Cortex of kidney (tissue), 1 donor: ENCODE results near the gene CEBPZ.
"Not testable (repeated sequence)": the region's sequence is repeated elsewhere in the genome, so short reads cannot be mapped to it uniquely, and the experiment has no call there.

ENCODE experiments used
- DNase-seq: peaks from one replicate; lab custom pipeline; 2025; lab: John Stamatoyannopoulos, UW

The CEBPZ gene, protein sequence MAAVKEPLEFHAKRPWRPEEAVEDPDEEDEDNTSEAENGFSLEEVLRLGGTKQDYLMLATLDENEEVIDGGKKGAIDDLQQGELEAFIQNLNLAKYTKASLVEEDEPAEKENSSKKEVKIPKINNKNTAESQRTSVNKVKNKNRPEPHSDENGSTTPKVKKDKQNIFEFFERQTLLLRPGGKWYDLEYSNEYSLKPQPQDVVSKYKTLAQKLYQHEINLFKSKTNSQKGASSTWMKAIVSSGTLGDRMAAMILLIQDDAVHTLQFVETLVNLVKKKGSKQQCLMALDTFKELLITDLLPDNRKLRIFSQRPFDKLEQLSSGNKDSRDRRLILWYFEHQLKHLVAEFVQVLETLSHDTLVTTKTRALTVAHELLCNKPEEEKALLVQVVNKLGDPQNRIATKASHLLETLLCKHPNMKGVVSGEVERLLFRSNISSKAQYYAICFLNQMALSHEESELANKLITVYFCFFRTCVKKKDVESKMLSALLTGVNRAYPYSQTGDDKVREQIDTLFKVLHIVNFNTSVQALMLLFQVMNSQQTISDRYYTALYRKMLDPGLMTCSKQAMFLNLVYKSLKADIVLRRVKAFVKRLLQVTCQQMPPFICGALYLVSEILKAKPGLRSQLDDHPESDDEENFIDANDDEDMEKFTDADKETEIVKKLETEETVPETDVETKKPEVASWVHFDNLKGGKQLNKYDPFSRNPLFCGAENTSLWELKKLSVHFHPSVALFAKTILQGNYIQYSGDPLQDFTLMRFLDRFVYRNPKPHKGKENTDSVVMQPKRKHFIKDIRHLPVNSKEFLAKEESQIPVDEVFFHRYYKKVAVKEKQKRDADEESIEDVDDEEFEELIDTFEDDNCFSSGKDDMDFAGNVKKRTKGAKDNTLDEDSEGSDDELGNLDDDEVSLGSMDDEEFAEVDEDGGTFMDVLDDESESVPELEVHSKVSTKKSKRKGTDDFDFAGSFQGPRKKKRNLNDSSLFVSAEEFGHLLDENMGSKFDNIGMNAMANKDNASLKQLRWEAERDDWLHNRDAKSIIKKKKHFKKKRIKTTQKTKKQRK

DNA sequence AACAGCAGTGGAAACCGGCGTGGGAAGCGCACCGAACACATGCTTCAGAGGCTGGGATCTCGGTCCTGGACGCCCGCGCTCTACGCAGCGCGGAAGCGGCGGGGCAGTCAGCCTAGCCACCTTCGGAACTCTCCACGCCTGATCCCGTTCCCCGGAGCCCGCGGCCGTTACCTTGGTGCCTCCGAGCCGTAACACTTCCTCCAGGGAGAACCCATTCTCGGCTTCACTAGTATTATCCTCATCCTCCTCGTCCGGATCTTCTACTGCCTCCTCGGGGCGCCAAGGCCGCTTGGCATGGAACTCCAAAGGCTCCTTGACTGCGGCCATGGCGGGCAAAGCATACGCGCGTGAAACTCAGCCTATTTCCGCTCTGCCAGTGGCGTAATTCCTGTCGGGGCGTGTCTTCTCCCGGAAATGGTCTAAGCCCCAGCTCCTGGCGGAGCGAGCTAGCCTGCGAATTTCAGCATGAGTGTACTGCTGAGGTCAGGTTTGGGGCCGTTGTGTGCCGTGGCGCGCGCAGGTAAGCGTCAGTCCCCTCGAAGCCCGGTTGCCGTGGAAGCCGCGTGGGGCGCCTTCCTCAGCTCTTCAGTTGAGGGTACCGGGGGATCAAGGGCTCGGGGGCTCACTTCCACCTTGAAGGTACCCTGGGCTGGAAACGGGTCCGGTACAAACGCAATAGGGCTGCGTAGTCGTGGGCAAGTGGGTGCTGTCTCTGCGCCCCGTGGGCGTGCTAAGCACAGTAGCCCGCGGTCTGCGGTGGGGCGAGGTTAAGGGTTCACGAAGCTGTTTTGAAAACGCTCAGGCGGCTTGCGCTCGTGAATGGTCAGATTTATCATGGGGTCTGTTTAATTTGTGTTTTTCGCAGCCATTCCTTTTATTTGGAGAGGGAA lies at the start of gene CEBPZ, which contains the start of gene NDUFAF7:
CEBPZ (minus strand) TSS at position 356 of the 890 bp plus-strand sequence; CDS start at position 327, 29 bp downstream.
NDUFAF7 (plus strand) TSS at position 418 of the 890 bp plus-strand sequence; CDS start at position 466, 48 bp downstream.
- DNase-seq, result no peak

- DNase-seq, result no peak
Observed at GRCh38 chr2:37276291-37276690, 44.9 kb upstream of the CEBPZ start.

DNA sequence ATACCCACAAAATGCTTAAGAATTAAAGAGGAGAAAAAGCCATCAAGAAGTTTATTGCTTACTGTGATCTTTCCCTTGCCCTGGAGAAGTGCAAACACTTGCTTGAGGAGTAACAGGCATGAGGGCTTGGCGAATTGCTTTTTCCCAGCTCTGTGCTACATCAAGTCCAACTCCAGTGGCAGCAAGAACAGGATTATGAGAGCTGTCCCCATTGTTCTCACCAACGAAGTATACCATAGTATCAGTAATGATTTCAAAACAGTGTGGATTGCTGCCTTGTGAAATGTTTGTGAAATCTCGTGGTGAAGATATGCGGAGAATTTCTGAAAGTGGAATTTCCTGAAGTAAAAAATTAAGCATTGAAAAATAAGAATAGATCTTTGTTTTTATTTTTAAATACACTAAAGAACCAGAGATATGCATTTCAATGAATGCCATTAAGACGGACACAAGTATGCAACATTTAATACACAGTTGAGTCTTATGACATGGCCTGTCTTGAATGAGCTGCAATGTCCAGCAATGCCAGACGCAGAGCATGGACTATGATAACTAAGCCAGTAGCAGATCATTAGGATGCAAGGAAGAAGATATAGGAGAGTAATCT lies 43.1 kb upstream of the CEBPZ start:
- no peak for DNase-seq

- no peak for DNase-seq
Observed at GRCh38 chr2:37271376-37272067, 40.1 kb upstream of the CEBPZ start.

DNA sequence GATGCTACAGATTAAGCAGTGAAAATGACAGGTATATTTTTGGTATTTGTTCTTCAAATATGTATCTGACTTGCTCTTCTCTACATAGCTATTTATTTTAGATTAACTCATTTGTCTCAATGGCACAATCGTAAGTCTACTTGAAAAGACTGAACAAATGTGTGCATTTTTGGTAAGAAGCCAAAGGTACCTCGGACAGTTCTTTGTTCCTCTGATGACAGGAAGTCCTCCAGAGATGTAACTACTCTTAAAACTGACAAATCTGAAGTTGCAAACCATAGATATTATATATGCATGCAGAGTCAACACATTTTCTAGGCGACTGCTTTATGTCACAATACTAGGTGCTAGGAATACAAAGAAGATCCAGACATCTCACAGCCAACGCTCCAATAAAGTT lies 36.7 kb upstream of the CEBPZ start:
- DNase-seq, result no peak

DNA sequence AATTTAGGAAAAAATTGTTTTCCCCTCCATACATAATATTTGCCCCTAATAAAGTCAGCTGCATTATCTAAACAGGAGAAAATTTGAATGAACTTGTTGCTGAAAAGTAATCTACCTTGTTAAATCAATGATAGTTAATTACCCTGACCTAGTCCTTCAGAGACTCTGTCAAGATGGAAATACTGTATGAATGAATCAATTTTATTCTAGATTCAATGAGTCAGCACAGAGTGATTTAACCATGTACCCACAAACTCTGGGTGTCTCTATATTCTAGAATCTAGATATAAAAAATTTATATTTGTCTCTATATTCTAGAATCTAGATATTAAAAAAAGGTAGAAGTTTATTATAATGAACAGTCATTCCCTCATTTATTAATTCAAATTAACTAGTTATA lies 36.3 kb upstream of the CEBPZ start:
- DNase-seq, result no peak

GRCh38 chr2:37263839-37264238 lies 32.4 kb upstream of the CEBPZ start:
- DNase-seq, result no peak

DNA sequence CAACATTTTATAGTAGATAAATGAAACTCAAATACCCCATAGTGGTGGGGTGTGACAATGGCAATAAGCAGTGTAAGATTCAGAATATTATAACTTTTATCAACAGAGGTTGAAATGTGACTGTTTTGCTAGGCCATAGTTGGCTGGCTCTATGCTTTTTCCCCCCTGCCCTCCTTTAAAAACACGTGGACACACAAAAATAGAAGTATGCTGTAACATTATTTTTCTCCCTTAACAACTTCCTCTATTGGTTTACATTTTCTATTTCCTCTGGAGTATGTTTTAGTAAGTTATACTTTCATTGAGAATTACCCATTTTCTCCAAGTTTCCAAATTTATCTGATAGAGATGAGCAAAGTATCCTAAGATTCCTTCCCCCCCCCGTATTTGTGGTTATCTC lies 31.1 kb upstream of the CEBPZ start:
- no peak for DNase-seq

DNA sequence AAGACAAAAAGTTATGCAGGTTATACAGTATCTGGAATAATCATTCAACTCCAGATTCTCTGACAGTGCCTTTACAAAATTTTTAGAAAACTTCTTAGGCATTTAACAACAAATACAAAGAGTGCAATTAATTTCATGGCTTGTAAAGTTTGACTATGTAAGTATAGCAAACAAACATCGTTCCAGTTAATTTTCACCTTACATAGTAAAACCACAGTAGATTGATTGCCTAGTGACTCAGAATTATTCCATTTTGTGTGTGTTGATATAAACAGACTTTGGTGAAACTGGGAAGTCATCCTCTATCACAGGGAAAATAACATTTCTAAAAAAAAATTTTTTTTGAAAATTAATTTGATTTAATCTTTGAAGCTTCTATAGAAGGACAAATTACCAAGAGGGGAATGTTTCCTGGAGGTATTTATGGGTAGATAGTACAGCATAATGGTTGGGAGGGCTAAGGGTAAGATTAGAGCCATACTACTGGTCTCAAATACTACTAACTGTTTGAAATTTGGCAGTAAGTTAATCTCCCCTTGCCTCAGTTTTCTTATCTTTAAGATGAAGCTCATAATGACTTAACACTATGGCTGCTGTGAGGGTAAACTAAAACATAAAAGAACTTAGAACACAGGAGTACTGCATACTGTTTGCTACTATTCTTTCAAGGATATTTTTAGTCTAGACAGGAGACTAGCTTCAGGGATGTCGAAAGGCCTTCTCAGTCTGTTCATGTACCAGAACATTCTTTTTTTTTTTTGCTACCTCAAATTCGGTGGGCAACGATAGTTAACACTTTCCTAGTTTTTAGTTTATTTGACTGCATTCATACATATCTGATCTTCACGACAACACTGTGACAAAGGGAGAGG lies 19.7 kb upstream of the CEBPZ start:
- no peak for DNase-seq

- no peak for DNase-seq
Observed at GRCh38 chr2:37246205-37246604, 14.8 kb upstream of the CEBPZ start.

DNA sequence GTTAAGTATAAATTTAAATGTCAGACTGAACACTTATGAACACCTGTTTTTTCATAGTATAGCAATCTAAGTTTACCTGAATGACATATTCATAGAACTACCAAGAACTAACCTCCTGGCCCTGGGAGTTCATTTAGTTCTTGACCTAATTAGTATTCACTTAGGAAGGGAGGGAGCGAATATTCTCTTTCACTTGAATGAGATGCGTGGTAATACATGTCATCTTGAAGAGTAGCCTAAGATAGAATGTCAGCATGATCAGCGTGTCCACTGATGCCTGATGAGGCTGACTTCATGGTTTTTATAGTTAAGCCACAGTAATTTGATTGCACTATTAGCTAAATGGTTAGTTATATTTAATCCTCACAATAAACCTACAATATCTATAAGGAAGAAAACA lies 13.4 kb upstream of the CEBPZ start:
- DNase-seq, result no peak

GRCh38 chr2:37244017-37244416 lies 12.6 kb upstream of the CEBPZ start:
- DNase-seq, result no peak

GRCh38 chr2:37243435-37243834 lies 12.0 kb upstream of the CEBPZ start:
- DNase-seq, result no peak

DNA sequence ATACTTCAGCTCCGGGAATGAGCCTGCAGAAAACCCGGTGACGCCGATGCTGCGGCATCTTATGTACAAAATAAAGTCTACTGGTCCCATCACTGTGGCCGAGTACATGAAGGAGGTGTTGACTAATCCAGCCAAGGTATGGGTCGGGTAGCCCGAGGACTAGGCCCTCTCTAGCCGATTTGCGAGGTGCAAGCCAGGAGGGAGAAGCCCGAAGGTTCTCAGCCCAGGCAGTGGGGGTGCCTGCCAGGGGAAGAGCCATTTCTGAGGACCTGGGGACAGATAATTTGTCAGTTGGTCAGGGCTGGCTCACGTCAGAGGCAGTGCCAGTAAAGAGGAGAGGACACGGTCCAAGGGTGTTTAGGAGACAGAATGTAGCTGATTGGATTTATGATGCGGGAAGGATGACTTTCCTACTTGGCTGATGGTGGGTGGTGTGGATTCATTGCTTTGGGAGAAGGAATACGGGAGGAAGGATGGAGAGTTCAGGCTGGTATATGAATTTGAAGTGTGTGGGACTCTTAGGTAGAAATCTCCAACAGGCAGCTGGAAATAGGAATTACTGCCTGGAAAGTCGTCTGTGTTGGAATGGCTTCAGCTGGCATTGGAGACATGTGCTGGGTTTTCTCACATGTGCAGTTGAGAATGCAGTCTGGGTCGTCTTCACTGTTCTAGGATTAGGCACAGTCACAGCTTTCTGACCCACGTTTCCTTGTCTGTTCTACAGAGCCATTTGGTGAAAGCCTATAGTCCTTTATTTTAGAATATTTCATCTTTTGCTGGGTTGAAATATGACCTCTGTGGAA lies 936 bp upstream of the CEBPZ start:
- no peak for DNase-seq

DNA sequence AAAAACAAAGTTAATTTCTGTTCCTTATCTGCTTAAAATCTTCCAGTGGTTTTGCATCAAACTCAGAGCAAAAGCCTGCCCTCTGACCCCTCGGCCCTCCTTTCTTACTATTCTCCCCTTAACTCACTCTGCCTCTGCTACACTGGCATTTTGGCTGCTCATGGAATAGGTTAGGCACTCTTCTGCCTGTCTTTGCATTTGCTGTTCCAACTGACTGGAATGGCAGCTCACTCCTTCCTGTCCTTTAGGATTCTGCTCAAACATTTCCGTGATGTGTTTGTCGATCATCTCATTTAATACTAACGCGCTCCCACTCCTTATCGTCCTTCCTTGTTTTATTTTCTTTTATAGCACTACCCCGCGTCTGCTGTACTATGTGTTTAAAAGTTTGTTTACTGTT lies 815 bp downstream of the CEBPZ start:
- DNase-seq, result no peak

- no peak for DNase-seq
Observed at GRCh38 chr2:37228788-37229187, 2.6 kb downstream of the CEBPZ start.

DNA sequence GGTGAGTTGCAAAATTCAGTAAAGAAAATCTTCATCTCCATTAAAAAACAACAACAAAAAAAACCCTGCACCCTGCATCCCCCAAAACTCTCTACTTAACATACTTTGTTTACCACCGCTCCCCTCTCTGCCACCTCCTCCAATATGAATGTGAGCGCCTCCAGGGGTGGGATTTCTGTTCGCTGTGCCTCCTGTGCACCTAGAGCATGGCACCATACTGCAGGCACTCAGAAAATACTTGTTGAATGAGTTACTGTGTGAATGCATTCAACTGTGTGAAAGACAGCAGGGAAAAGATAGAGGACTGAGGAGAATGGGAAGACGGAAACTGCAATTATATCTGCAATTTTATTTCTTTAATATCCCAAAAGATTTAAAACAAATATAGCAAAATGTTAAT lies 4.5 kb downstream of the CEBPZ start:
- DNase-seq, result no peak

DNA sequence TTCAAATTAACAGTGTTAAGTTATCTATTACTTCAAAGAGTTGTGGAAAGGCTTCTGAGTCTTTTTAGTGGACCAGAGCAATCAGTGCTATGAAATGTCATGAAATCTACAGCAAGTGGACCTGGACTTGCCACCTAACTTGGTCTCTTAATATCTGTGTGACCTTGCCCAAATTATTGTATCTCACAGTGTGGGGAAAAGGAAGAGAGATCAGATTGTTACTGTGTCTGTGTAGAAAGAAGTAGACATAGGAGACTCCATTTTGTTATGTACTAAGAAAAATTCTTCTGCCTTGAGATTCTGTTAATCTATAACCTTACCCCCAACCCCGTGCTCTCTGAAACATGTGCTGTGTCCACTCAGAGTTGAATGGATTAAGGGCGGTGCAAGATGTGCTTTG lies 6.3 kb downstream of the CEBPZ start:
- not testable (repeated sequence) for DNase-seq

DNA sequence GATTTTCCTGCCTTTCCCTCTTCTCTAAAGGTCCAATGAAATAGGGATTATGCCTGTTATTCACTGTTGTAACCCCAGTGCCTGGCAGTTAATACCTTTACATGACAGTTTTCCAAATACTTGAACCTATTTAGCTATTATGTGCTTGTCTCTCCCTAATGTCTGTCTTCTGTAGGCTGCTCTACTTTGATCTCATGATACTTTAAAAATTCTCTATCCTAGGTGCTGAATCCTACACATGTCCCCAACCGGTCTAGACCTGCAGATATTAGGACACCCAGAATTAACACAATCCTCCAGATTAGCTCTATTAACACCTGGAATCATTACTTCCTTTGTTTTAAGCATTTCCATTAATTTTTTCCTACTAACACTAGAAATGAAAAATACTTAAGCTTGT lies 7.3 kb downstream of the CEBPZ start:
- no peak for DNase-seq
